ENCODE results near the gene PUM2.

Gene PUM2

DNA sequence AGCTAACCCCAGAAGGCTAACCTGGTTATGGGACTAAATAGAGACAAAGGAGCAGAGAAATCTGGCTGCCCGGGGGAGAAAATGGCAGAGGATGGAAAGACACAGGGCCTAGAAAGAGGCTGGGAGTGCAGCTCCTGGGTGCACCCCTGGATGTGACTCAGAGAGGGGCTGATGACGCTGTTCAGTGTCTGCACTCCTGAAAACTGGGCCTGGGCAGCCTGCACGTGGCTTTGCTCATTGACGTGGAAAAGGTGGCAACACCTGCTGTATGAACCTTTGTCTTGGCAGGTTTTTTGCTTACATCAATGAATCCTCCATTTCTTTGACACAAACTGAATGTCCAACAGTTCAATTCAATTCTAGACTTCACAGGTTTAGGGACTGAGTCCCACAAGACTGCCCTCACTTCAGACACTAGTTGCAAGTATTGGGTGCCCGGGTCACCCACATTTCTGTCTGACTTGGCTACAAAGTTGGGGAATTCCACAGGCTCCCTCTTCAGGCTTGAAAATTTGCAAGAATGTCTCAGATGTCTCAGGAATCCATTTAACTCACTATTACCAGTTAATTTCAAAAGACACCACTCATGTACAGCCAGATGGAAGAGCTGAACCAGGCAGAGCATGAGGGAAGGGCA is 47.3 kb upstream of the PUM2 start:
- Histone ChIP-seq H4K20me1 (ENCODE audit: insufficient read depth, low read length) (no peaks in the 10 kb centered on the region), H3K27me3 (replicated peaks; ENCODE audit: insufficient read depth, low read length) (no peaks in the 10 kb centered on the region), H3K27ac (ENCODE audit: low read length) (no peak overlapping the region), H3F3A (ENCODE audit: insufficient read depth, low read length) (no peaks in the 10 kb centered on the region), H3K36me3 (replicated peaks; ENCODE audit: insufficient read depth, low read length) (no peaks in the 10 kb centered on the region), H3K9me2 (replicated peaks; ENCODE audit: insufficient read depth, low read length) (no peaks in the 10 kb centered on the region), H2AFZ (ENCODE audit: low read length) (no peak overlapping the region), H3K9me3 (replicated peaks; ENCODE audit: insufficient read depth, low read length) (no peaks in the 10 kb centered on the region), H3K4me3 (ENCODE audit: low read length) (no peak overlapping the region), H3K9ac (ENCODE audit: low read length) (no peak overlapping the region), H3K4me2 (ENCODE audit: low read depth, low read length) (no peak overlapping the region), H3K79me2 (ENCODE audit: low read length) (no peaks in the 10 kb centered on the region), H3K4me1 (ENCODE audit: low read length) (peaks cover 3% of the 10 kb centered on the region; the same call in 1 of the 2 replicates)
- TF ChIP-seq EZH2 (optimal IDR thresholded peaks at IDR 0.05; ENCODE audit: low read depth, low read length) (no peak), EZH2phosphoT487 (IDR thresholded peaks at IDR 0.05; ENCODE audit: low read length) (no peak)
- TF ChIP-seq, protein P1, sequence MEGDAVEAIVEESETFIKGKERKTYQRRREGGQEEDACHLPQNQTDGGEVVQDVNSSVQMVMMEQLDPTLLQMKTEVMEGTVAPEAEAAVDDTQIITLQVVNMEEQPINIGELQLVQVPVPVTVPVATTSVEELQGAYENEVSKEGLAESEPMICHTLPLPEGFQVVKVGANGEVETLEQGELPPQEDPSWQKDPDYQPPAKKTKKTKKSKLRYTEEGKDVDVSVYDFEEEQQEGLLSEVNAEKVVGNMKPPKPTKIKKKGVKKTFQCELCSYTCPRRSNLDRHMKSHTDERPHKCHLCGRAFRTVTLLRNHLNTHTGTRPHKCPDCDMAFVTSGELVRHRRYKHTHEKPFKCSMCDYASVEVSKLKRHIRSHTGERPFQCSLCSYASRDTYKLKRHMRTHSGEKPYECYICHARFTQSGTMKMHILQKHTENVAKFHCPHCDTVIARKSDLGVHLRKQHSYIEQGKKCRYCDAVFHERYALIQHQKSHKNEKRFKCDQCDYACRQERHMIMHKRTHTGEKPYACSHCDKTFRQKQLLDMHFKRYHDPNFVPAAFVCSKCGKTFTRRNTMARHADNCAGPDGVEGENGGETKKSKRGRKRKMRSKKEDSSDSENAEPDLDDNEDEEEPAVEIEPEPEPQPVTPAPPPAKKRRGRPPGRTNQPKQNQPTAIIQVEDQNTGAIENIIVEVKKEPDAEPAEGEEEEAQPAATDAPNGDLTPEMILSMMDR (IDR thresholded peaks at IDR 0.05; ENCODE audit: low read length), result no peak
- no peak for DNase-seq

DNA sequence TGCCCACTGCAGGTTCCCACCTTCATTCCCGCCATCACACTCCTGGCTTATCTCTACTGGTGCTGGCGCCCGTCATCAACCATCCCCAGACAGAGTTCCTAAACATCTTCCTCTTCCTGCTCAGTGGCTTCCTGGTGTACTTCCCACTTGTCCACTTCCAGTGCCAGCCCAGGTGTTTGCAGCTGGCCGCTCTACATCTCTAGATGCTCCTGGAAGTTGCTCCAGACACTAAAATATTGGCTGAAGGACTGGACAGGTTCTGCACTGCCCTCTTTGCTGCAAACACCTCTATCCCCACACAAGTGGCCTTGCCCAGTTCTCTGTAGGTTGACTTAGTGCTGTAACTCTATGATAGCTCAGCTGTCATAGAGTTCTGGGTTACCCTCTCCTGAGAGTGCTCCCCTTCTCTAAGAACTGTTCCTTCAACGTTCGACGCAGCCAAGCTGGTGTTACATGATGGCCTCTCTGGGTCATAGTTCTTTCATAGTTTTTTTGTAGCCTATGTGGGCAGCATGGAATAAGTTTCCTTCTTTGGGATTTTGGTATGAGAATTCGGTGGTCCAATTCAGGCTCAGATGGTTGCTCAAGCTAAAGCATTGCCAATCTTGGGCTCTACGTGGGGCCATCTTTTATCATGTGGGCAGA is 45.8 kb upstream of the PUM2 start:
- Histone ChIP-seq H3K9me2 (replicated peaks; ENCODE audit: insufficient read depth, low read length) (no peaks in the 10 kb centered on the region), H3K4me3 (ENCODE audit: low read length) (no peak overlapping the region), H3K36me3 (replicated peaks; ENCODE audit: insufficient read depth, low read length) (no peaks in the 10 kb centered on the region)

DNA sequence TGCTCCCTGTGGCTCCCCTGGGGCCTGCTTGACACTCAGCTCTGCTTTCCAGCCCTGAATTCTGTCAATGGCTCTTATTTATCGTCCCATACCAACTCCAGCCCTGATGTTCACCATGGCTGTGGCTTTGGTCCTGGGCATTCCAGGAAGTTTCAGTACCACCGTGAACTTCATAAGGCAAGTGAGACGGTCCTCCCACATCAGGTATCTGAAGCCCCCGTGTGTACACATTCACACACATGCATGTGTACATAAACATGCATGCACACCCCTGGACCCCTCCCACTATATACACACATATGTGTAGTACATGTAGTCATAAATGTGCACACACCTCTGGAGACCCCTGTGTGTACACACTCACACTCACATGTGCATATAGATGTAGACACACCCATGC is 43.3 kb upstream of the PUM2 start:
- no peaks in the 10 kb centered on the region for H3K79me2 ChIP-seq (ENCODE audit: low read length)

More for the DNA sequence above, 45.8 kb upstream of the PUM2 start:
- Histone ChIP-seq H3K9ac (ENCODE audit: low read length) (no peak overlapping the region), H3K79me2 (ENCODE audit: low read length) (no peaks in the 10 kb centered on the region), H3K4me2 (ENCODE audit: low read depth, low read length) (no peak overlapping the region), H3K27me3 (replicated peaks; ENCODE audit: insufficient read depth, low read length) (no peaks in the 10 kb centered on the region), H3F3A (ENCODE audit: insufficient read depth, low read length) (no peaks in the 10 kb centered on the region), H4K20me1 (ENCODE audit: insufficient read depth, low read length) (no peaks in the 10 kb centered on the region), H3K9me3 (replicated peaks; ENCODE audit: insufficient read depth, low read length) (no peaks in the 10 kb centered on the region), H3K27ac (ENCODE audit: low read length) (no peak overlapping the region), H3K4me1 (ENCODE audit: low read length) (peaks cover 3% of the 10 kb centered on the region; the same call in 1 of the 2 replicates), H2AFZ (ENCODE audit: low read length) (peak overlapping the region; percentile 43)
- no peak for TF ChIP-seq EZH2 (optimal IDR thresholded peaks at IDR 0.05; ENCODE audit: low read depth, low read length)
- TF ChIP-seq EZH2phosphoT487 (IDR thresholded peaks at IDR 0.05; ENCODE audit: low read length), result no peak
- TF ChIP-seq, protein P1 (IDR thresholded peaks at IDR 0.05; ENCODE audit: low read length), result no peak
- DNase-seq, result no peak

More for the DNA sequence above, 43.3 kb upstream of the PUM2 start:
- H3K27me3 ChIP-seq (replicated peaks; ENCODE audit: insufficient read depth, low read length), result no peaks in the 10 kb centered on the region
- H3K9me2 ChIP-seq (replicated peaks; ENCODE audit: insufficient read depth, low read length), result no peaks in the 10 kb centered on the region
- H2AFZ ChIP-seq (ENCODE audit: low read length), result no peak overlapping the region
- H3K4me3 ChIP-seq (ENCODE audit: low read length), result no peak overlapping the region
- no peaks in the 10 kb centered on the region for H3F3A ChIP-seq (ENCODE audit: insufficient read depth, low read length)
- no peaks in the 10 kb centered on the region for H3K36me3 ChIP-seq (replicated peaks; ENCODE audit: insufficient read depth, low read length)
- no peak overlapping the region for H3K27ac ChIP-seq (ENCODE audit: low read length)
- H4K20me1 ChIP-seq (ENCODE audit: insufficient read depth, low read length), result no peaks in the 10 kb centered on the region
- H3K9ac ChIP-seq (ENCODE audit: low read length), result no peak overlapping the region
- no peaks in the 10 kb centered on the region for H3K9me3 ChIP-seq (replicated peaks; ENCODE audit: insufficient read depth, low read length)
- peaks cover 3% of the 10 kb centered on the region; the same call in 1 of the 2 replicates for H3K4me1 ChIP-seq (ENCODE audit: low read length)
- DNase-seq, result no peak
- TF ChIP-seq EZH2phosphoT487 (IDR thresholded peaks at IDR 0.05; ENCODE audit: low read length), result no peak
- no peak for TF ChIP-seq EZH2 (optimal IDR thresholded peaks at IDR 0.05; ENCODE audit: low read depth, low read length)
- TF ChIP-seq, protein P1 (IDR thresholded peaks at IDR 0.05; ENCODE audit: low read length), result no peak
- H3K4me2 ChIP-seq (ENCODE audit: low read depth, low read length), result no peak overlapping the region

All from MM.1S (cell line).